Effector memory CD4-positive, alpha-beta T cell (primary cell): ENCODE results near the gene PIWIL1.

Experiments used
- DNase-seq, 3 donors: peaks; one replicate each; pipeline ENCODE4 v3.0.0-alpha.2; 2020
- H3K27ac ChIP-seq: 2 replicates; pipeline ENCODE4 v1.7.0; 2013; ENCODE audit warnings: mild to moderate bottlenecking, low read length, moderate library complexity; ENCODE audit not compliant: insufficient read depth, poor library complexity, severe bottlenecking
- H3K27me3 ChIP-seq: replicated peaks from 2 replicates; pipeline ENCODE4 v1.7.0; 2013; ENCODE audit warnings: mild to moderate bottlenecking, low read length; ENCODE audit not compliant: insufficient read depth, control insufficient read depth, poor library complexity, severe bottlenecking
- H3K36me3 ChIP-seq: 2 replicates; pipeline ENCODE4 v1.7.0; 2013; ENCODE audit warnings: mild to moderate bottlenecking, low read length, moderate library complexity; ENCODE audit not compliant: control insufficient read depth, insufficient read depth
- H3K4me1 ChIP-seq: 2 replicates; pipeline ENCODE4 v1.7.0; 2013; ENCODE audit warnings: low read length, mild to moderate bottlenecking; ENCODE audit not compliant: control insufficient read depth, insufficient read depth, poor library complexity, severe bottlenecking
- H3K4me3 ChIP-seq: 2 replicates; pipeline ENCODE4 v1.7.0; 2013; ENCODE audit warnings: low read length, low read depth, mild to moderate bottlenecking; ENCODE audit not compliant: insufficient read depth, poor library complexity, severe bottlenecking
- H3K9me3 ChIP-seq: 2 replicates; pipeline ENCODE4 v1.7.0; 2013; ENCODE audit warnings: mild to moderate bottlenecking, low read length, moderate library complexity; ENCODE audit not compliant: control insufficient read depth

The PIWIL1 gene

GRCh38 chr12:130391186-130391585, 53.5 kb downstream of the PIWIL1 start:
- no peak overlapping the region for H3K4me3 ChIP-seq
- H3K27ac ChIP-seq = no peak overlapping the region
- H3K9me3 ChIP-seq = no peaks in the 10 kb centered on the region
- H3K36me3 ChIP-seq = no peaks in the 10 kb centered on the region
- DNase-seq = no peak
- no peaks in the 10 kb centered on the region for H3K27me3 ChIP-seq
- no peaks in the 10 kb centered on the region for H3K4me1 ChIP-seq

DNA sequence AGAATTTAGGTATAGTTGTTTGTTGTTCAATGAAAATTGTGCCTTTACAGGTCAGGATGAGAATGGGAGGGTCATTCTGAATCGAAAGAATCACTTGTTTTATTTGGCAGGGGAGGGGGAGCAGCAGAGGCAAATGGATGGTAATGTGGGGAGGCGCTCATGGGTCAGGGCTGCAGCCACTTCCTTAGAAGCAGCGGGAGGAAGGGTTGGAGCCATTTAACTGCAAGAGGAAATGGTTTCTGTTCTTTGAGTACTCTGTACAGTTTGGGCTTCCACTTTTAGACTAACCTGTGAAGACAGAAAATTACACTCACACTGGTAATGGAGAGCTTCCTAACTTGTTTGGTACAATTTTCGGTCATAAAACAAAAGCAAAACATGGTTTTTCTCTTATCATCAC, 57.2 kb downstream of the PIWIL1 start:
- Histone ChIP-seq H3K4me3 (no peak overlapping the region), H3K4me1 (no peaks in the 10 kb centered on the region), H3K27me3 (no peaks in the 10 kb centered on the region), H3K9me3 (no peaks in the 10 kb centered on the region), H3K27ac (no peak overlapping the region), H3K36me3 (no peaks in the 10 kb centered on the region)
- DNase-seq = no peak

- Histone ChIP-seq H3K4me1 (no peaks in the 10 kb centered on the region), H3K27me3 (no peaks in the 10 kb centered on the region), H3K27ac (no peak overlapping the region), H3K9me3 (no peaks in the 10 kb centered on the region), H3K4me3 (no peak overlapping the region), H3K36me3 (no peaks in the 10 kb centered on the region)
- no peak for DNase-seq
Observed at GRCh38 chr12:130396667-130397066, 59.0 kb downstream of the PIWIL1 start.

DNA sequence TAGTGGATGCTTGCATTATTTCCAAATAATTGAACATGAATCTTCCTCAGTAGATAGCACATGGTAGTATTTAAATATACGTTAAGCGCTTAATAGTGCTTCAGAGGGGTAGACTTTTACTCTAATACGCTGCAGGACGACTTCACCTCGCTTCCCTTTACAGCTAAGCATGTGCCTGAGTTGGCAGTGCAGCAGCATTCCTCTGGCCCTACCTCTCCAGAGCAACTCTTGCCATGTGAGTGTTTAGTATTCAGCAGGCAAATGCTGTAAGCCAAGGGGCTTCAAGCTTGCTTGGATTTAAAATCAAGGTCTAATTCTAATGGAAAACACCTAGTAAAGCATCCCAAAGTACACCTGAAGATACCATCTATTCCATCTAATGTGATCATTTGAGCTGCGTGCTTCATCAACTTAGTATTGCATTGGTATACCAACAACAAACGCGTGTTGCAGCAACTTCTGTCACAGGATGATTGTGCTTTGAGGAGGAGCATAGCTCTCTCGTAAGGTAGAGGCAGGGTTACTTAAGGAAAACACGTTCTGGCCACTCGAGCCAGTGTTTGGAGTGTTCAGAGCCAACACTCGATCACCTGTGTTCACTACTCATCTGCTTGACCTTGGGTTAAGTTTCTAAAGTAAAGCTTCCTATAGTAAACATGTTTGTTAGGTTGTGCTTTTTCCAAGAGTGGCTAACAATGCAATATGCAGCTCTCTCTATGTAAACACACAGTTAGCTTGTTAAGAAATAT, 60.6 kb downstream of the PIWIL1 start:
- H3K4me1 ChIP-seq = no peaks in the 10 kb centered on the region
- no peaks in the 10 kb centered on the region for H3K9me3 ChIP-seq
- H3K27ac ChIP-seq = no peak overlapping the region
- no peaks in the 10 kb centered on the region for H3K27me3 ChIP-seq
- DNase-seq = no peak
- no peak overlapping the region for H3K4me3 ChIP-seq
- no peaks in the 10 kb centered on the region for H3K36me3 ChIP-seq

- no peaks in the 10 kb centered on the region for H3K4me1 ChIP-seq
- DNase-seq = no peak
- no peaks in the 10 kb centered on the region for H3K27me3 ChIP-seq
- no peaks in the 10 kb centered on the region for H3K36me3 ChIP-seq
- no peak overlapping the region for H3K27ac ChIP-seq
- H3K4me3 ChIP-seq = no peak overlapping the region
- H3K9me3 ChIP-seq = no peaks in the 10 kb centered on the region
Observed at GRCh38 chr12:130401703-130402102, 64.0 kb downstream of the PIWIL1 start.

- DNase-seq = no peak
- Histone ChIP-seq H3K4me3 (no peak overlapping the region), H3K4me1 (no peaks in the 10 kb centered on the region), H3K27ac (no peak overlapping the region), H3K36me3 (no peaks in the 10 kb centered on the region), H3K27me3 (no peaks in the 10 kb centered on the region), H3K9me3 (no peaks in the 10 kb centered on the region)
Observed at GRCh38 chr12:130405332-130405731, 67.6 kb downstream of the PIWIL1 start.

- Histone ChIP-seq H3K4me1 (no peaks in the 10 kb centered on the region), H3K36me3 (no peaks in the 10 kb centered on the region), H3K9me3 (no peaks in the 10 kb centered on the region), H3K27ac (no peak overlapping the region), H3K4me3 (no peak overlapping the region), H3K27me3 (peaks cover 6% of the 10 kb centered on the region)
- DNase-seq = no peak
Observed at GRCh38 chr12:130412384-130412783, 74.7 kb downstream of the PIWIL1 start.

DNA sequence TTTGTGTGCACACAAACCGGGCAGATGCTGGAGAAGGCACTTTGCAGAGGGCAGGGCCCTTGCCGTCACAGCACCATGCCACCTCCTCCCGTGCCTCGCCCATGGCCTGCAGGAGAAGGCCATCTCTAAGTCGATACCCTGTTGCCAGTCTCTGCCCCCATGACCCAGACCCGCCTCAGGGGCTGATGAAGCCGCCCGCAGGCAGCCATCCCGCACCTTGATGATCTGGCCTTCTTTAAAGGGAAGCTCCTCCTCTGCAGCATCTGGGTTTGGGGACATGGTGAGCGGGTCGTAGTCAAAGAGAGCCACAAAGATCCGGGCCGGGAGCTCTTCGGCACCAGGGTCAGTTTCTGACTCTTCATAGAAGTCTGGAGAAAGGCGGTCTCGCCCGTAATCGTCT, 76.2 kb downstream of the PIWIL1 start:
- no peak overlapping the region for H3K4me3 ChIP-seq
- H3K27me3 ChIP-seq = peaks cover 6% of the 10 kb centered on the region
- no peaks in the 10 kb centered on the region for H3K4me1 ChIP-seq
- no peak overlapping the region for H3K27ac ChIP-seq
- H3K36me3 ChIP-seq = no peaks in the 10 kb centered on the region
- H3K9me3 ChIP-seq = no peaks in the 10 kb centered on the region
- DNase-seq = no peak

DNA sequence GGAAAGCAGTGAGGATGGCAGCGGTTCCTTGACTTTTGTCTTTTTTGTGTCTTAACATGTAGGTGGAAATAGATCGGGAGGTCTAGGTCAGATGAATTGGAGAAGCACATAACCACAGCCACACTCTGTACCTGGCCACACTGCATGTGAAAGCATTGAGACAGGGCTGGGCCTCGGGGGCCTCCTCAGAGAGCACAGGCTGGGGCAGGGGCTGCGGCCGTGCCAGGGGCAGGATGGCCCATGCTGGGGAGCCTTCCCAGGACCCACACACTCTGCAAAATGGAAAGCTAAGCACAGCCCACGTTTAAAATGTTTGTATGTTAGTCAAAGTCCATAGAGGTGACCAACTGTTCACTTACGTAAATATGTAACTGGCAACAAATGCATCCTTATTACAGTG, 76.7 kb downstream of the PIWIL1 start:
- peaks cover 6% of the 10 kb centered on the region for H3K27me3 ChIP-seq
- no peak overlapping the region for H3K4me3 ChIP-seq
- H3K27ac ChIP-seq = no peak overlapping the region
- H3K4me1 ChIP-seq = no peaks in the 10 kb centered on the region
- H3K9me3 ChIP-seq = no peaks in the 10 kb centered on the region
- no peaks in the 10 kb centered on the region for H3K36me3 ChIP-seq
- no peak for DNase-seq

GRCh38 chr12:130418251-130418650, 80.6 kb downstream of the PIWIL1 start:
- DNase-seq = no peak
- Histone ChIP-seq H3K27ac (no peak overlapping the region), H3K9me3 (no peaks in the 10 kb centered on the region), H3K4me1 (no peaks in the 10 kb centered on the region), H3K27me3 (no peaks in the 10 kb centered on the region), H3K4me3 (no peak overlapping the region), H3K36me3 (no peaks in the 10 kb centered on the region)
